ENCODE results near the gene PCYT1B.
A peak's percentile ranks its signal among the peaks of the same experiment; 100 is the strongest.
"Not testable (repeated sequence)": the region's sequence is repeated elsewhere in the genome, so short reads cannot be mapped to it uniquely, and the experiment has no call there.

PCYT1B gene

DNA sequence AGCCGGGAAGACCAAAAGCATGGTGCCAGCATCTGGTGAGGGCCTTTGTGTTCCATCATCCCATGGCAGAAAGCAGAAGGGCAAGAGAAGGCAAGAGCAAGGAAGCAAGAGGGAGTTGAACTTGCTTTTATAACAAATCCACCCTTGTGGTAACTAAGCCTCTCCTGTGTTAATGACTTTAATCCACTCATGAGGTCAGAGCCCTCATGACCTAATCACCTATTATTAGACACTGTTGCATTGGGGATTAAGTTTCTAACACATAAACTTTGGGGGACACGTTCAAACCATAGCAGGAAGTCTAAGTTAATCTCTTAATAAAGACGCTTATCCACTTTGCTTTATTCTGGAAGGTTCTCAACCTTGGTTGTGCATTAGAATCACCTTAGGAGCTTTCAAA lies 12.5 kb upstream of the PCYT1B start:
- Mint-ChIP-seq H3K9me3 (no peaks in the 10 kb centered on the region), H3K4me1 (ENCODE audit: low read depth) (no peaks in the 10 kb centered on the region), H3K27ac (no peak overlapping the region), H3K4me3 (no peak overlapping the region), H3K27me3 (ENCODE audit: low read depth) (peaks cover 5% of the 10 kb centered on the region), H3K36me3 (ENCODE audit: low read depth) (no peaks in the 10 kb centered on the region)
- DNase-seq (ENCODE audit: low spot score), result no peak

DNA sequence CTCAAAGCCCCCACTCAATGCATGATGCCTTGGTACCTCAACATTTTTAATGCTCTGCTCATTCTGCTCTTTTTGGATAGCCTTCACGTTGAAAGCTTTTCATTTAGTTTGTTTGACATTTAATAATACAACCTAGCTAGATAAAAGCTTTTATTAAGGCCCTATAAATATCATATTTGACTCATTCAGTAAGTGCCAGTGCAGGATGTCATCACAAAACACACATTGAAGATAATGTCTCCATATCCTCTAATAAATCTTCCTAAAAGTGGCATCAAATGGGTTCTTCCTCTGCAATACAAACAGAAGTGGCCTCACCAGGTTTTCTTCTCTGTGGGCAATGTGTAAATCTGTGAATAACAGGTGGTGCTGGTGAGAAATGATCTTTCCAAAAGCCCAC lies 12.0 kb upstream of the PCYT1B start:
- Mint-ChIP-seq H3K36me3 (ENCODE audit: low read depth) (no peaks in the 10 kb centered on the region), H3K4me1 (ENCODE audit: low read depth) (no peaks in the 10 kb centered on the region), H3K27ac (no peak overlapping the region), H3K4me3 (no peak overlapping the region), H3K27me3 (ENCODE audit: low read depth) (peaks cover 5% of the 10 kb centered on the region), H3K9me3 (no peaks in the 10 kb centered on the region)
- no peak for DNase-seq (ENCODE audit: low spot score)

DNA sequence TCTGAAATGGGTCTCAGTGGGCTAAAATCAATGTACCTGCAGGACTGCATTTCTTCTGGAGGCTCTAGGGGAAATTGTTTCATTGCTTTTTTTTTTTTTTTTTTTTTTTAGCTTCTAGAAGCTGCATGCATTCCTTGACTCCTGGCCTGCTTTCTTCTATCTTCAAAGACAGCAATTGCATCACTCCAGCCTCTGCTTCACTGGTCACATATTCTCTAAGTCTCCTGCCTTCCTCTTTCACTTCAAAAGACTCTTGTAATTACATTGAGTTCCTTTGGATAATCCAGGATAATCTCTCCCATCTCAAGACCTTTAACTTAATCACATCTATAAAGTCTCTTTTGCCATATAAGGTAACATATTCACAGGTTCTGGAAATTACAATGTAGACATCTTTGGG lies 11.3 kb upstream of the PCYT1B start:
- Mint-ChIP-seq H3K4me3 (no peak overlapping the region), H3K36me3 (ENCODE audit: low read depth) (no peaks in the 10 kb centered on the region), H3K9me3 (no peaks in the 10 kb centered on the region), H3K27me3 (ENCODE audit: low read depth) (peaks cover 5% of the 10 kb centered on the region), H3K27ac (no peak overlapping the region), H3K4me1 (ENCODE audit: low read depth) (no peaks in the 10 kb centered on the region)
- DNase-seq (ENCODE audit: low spot score), result no peak

DNA sequence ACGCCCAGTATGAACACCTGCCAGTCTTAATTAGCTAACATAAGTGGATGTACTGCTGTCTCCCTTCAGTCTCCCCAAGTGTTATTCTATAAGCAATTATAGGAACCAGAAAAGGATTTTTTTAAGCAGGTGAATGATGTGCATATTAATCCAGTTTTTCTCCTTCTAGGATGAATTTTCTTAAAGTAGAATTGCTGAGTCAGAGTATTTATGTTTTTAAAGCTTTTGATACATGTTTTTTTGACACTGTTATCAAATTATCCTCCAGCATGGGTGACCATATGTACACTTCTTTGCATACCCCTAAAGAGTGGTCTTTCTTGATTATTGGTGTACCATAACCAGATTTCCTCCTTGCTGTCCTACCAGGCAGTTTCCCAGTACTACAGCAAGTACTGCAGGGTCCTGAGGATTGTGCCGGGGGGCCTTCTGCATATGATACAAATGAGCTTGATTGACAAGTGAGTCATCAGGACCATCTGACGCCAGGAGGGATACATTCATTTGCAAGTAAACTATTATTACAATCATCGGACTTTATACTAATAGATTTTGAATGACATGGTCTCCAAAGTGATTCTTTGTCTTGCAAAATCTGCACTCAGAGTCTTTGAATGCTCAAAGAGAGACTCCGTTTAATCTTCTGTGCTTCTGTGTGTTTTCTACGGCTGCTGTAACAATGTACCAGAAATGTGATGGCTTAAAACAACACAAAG lies 10.7 kb upstream of the PCYT1B start:
- no peak overlapping the region for H3K27ac Mint-ChIP-seq
- no peak for DNase-seq (ENCODE audit: low spot score)
- peaks cover 5% of the 10 kb centered on the region for H3K27me3 Mint-ChIP-seq (ENCODE audit: low read depth)
- no peaks in the 10 kb centered on the region for H3K36me3 Mint-ChIP-seq (ENCODE audit: low read depth)
- no peaks in the 10 kb centered on the region for H3K9me3 Mint-ChIP-seq
- H3K4me3 Mint-ChIP-seq, result no peak overlapping the region
- no peaks in the 10 kb centered on the region for H3K4me1 Mint-ChIP-seq (ENCODE audit: low read depth)

DNA sequence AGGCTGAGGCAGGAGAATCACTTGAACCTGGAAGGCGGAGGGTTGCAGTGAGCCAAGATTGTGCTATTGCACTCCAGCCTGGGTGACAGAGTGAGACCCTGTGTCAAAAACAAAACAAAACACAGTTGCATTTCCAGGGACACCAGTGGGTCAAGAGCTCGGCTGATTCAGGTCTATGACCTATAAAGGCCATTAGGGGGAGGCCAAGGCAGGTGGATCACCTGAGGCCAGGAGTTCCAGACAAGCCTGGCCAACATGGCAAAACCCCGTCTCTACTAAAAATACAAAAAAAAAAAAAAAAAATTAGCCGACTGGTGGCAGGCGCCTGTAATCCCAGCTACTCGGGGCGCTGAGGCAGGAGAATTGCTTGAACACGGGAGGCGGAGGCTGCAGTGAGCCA lies 8.5 kb upstream of the PCYT1B start:
- H3K27ac Mint-ChIP-seq; H3K9me3 Mint-ChIP-seq; DNase-seq (ENCODE audit: low spot score); H3K36me3 Mint-ChIP-seq (ENCODE audit: low read depth); H3K4me1 Mint-ChIP-seq (ENCODE audit: low read depth); H3K4me3 Mint-ChIP-seq; H3K27me3 Mint-ChIP-seq (ENCODE audit: low read depth): not testable (repeated sequence)

DNA sequence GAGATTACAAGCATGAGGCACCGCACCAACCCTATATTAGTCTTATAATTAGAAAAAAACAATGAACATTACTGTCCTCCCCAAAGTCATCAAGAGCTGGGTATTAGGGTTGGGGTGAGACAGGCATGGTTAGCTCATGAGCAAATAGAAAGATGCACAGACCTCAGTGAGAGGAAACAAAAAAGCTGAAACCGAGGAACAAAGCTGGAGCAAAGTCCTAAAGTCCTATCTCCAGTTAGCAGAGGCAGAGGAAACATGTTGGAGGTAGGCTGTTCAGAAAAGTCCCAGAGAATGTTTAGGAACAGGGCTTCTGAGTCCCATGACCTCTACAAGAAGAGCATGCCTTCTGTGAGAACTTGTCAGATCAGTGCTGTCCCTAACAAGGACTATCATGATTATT lies 4.6 kb upstream of the PCYT1B start:
- H3K4me3 Mint-ChIP-seq, result no peak overlapping the region

DNA sequence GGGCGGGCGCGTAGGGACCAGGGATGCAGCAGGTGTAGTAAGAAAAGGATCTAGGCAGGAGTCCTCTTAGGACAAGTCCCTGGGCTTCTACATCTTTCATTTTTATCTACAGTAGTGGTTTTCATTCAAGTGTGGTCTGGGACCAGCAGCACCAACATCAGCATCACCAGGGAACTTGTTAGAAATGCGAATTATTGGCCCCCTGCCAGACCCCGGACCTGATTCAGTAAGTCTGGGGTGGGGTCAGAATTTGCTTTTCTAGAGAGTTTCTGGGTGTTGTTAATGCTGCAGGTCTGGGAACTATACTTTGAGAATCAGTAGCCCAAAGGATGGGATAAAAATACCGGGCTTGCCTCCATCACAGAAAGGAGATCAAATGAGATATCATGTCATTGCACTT lies 1.3 kb upstream of the PCYT1B start:
- H3K27ac Mint-ChIP-seq, result no peak overlapping the region
- H3K27me3 Mint-ChIP-seq (ENCODE audit: low read depth), result peaks cover 13% of the 10 kb centered on the region

More for the DNA sequence above, 4.6 kb upstream of the PCYT1B start:
- no peak overlapping the region for H3K27ac Mint-ChIP-seq
- no peak for DNase-seq (ENCODE audit: low spot score)
- peaks cover 9% of the 10 kb centered on the region for H3K4me1 Mint-ChIP-seq (ENCODE audit: low read depth)
- no peaks in the 10 kb centered on the region for H3K36me3 Mint-ChIP-seq (ENCODE audit: low read depth)
- peaks cover 5% of the 10 kb centered on the region for H3K27me3 Mint-ChIP-seq (ENCODE audit: low read depth)
- H3K9me3 Mint-ChIP-seq, result no peaks in the 10 kb centered on the region

DNA sequence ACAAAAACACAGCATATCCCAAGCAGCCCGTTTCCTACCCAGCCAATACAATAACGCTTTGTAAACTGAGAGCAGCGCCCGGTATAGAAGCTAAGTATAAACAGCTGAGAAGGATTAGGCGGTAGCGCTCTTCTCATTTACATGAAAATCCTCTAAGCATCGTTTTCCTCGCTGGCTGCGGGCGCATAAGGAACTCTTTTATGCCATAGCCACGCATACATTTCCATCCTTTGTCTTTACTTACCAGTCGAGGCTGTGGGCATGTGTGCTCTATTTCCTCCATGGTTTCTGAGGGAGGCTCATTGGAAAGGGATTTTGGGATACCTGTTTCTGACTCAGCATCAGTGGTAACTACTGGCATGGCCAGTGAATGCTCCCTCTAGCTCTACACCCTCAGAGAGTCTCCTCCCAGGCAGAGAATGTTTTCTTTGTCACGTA lies 383 bp downstream of the PCYT1B start:
- H3K4me3 Mint-ChIP-seq, result peak overlapping the region; percentile 71
- H3K9me3 Mint-ChIP-seq, result no peaks in the 10 kb centered on the region
- peaks cover 16% of the 10 kb centered on the region for H3K27me3 Mint-ChIP-seq (ENCODE audit: low read depth)
- no peak for DNase-seq (ENCODE audit: low spot score)
- no peak overlapping the region for H3K27ac Mint-ChIP-seq
- no peaks in the 10 kb centered on the region for H3K36me3 Mint-ChIP-seq (ENCODE audit: low read depth)
- peaks cover 17% of the 10 kb centered on the region for H3K4me1 Mint-ChIP-seq (ENCODE audit: low read depth)

More for the DNA sequence above, 1.3 kb upstream of the PCYT1B start:
- Mint-ChIP-seq H3K4me1 (ENCODE audit: low read depth) (peaks cover 17% of the 10 kb centered on the region), H3K4me3 (no peak overlapping the region), H3K9me3 (no peaks in the 10 kb centered on the region), H3K36me3 (ENCODE audit: low read depth) (no peaks in the 10 kb centered on the region)
- no peak for DNase-seq (ENCODE audit: low spot score)

DNA sequence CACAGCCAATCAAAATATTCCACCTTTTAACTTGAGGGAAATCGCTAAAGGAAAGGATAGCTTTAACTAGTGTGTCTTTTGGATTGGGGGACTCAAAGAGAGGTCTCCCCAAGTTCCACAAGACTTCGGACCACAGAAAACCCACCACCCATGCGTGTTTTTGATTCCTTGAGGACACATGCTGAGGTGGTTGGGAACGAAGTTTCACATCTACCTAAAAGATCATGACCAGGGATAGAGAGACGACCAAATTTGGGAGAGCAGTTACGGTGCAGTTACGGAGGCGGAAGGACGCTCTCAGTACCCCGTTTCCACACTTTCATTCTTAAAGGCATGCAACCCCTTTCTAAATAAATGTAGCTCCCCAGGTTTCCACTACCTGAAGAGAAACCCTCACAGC lies 1.1 kb downstream of the PCYT1B start:
- Mint-ChIP-seq H3K27ac (no peak overlapping the region), H3K27me3 (ENCODE audit: low read depth) (peaks cover 16% of the 10 kb centered on the region), H3K9me3 (no peaks in the 10 kb centered on the region), H3K36me3 (ENCODE audit: low read depth) (no peaks in the 10 kb centered on the region), H3K4me3 (peak overlapping the region; percentile 54), H3K4me1 (ENCODE audit: low read depth) (peaks cover 17% of the 10 kb centered on the region)
- no peak for DNase-seq (ENCODE audit: low spot score)

DNA sequence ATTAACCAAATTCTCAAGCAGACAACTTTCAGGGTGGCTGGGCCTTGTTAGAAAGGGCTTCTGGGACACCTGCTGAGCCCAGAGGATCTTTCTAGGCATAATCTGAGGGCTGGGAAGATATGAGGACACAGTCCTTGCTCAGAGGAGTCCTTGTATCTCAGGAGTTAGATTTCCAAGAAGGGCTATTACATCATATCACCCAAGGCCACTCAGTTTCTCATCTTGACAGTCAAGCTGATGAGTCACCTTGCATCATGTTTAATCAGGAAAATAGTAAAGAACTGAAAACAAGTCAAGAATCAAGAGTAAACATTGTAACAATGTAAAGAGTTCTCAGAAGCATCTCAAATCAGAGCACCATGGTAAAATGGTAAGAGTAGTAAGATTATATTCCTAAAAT lies 4.0 kb downstream of the PCYT1B start:
- Mint-ChIP-seq H3K27me3 (ENCODE audit: low read depth) (peaks cover 17% of the 10 kb centered on the region), H3K36me3 (ENCODE audit: low read depth) (no peaks in the 10 kb centered on the region), H3K27ac (no peak overlapping the region), H3K4me3 (no peak overlapping the region), H3K4me1 (ENCODE audit: low read depth) (peaks cover 17% of the 10 kb centered on the region), H3K9me3 (no peaks in the 10 kb centered on the region)
- no peak for DNase-seq (ENCODE audit: low spot score)

DNA sequence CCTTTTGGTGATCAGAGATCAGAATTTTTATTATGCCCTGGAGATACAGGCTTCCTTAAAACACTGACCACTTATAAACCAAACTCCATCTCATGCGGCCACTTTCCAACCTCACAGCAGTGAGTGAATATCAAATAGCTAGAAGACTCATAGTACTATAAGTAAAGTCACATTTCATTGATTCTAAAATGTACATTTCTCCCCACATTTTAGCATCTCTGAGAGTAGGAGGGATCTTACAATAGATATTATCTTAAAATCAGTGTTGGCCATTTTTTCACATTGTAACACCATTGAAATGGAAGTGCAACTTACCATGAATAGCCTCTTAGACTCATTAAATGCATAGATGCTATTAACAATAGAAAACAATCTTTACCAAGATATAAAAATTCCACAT lies 17.4 kb downstream of the PCYT1B start:
- peaks cover 5% of the 10 kb centered on the region for H3K27me3 Mint-ChIP-seq (ENCODE audit: low read depth)
- no peak for DNase-seq (ENCODE audit: low spot score)
- no peaks in the 10 kb centered on the region for H3K4me1 Mint-ChIP-seq (ENCODE audit: low read depth)
- H3K4me3 Mint-ChIP-seq, result no peak overlapping the region
- no peaks in the 10 kb centered on the region for H3K36me3 Mint-ChIP-seq (ENCODE audit: low read depth)
- no peaks in the 10 kb centered on the region for H3K9me3 Mint-ChIP-seq
- no peak overlapping the region for H3K27ac Mint-ChIP-seq

DNA sequence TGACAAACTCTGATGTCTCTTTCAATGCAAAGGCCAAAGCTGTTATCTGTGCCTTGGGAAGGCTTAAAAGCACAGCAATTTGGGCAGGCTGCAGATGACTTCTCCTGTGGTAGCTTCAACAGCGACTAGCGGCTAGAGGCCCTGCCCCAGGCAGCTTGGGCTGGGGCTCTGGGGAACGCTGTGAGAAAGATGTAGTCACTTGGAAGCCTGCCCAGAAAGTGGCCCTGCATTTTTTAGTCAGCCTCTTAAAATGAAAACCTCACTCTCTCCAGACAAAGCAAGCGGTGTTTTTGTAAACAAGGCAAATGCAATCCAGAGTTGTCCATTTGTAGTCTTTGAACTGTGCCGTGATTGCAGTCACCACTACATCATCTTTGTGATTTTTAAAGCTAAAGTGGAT lies 27.5 kb downstream of the PCYT1B start:
- DNase-seq (ENCODE audit: low spot score), result no peak
- no peaks in the 10 kb centered on the region for H3K9me3 Mint-ChIP-seq
- peaks cover 2% of the 10 kb centered on the region for H3K27me3 Mint-ChIP-seq (ENCODE audit: low read depth)
- no peak overlapping the region for H3K4me3 Mint-ChIP-seq
- H3K36me3 Mint-ChIP-seq (ENCODE audit: low read depth), result no peaks in the 10 kb centered on the region
- H3K27ac Mint-ChIP-seq, result no peak overlapping the region
- H3K4me1 Mint-ChIP-seq (ENCODE audit: low read depth), result no peaks in the 10 kb centered on the region

DNA sequence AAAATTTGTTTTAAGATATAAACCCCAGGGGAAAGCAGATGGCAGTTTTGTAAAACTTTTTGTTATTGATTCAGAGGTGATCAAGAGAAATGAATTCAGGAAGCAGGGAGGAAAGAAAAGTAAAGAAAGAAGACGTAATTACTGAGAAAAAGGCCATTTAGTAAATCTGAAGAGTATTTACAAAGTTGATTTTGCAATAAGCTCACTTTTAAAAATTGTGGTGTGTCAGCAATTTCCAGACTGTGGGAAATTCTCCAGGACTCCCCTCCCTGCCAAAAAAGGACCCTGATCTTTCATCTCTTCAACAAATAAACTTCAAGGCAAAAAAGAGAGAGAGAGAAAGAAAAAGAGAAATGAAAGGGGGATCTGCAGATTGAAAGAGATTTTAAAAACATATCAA lies 36.6 kb downstream of the PCYT1B start:
- DNase-seq (ENCODE audit: low spot score), result no peak
- Mint-ChIP-seq H3K27me3 (ENCODE audit: low read depth) (no peaks in the 10 kb centered on the region), H3K4me1 (ENCODE audit: low read depth) (no peaks in the 10 kb centered on the region), H3K36me3 (ENCODE audit: low read depth) (no peaks in the 10 kb centered on the region), H3K9me3 (no peaks in the 10 kb centered on the region), H3K27ac (no peak overlapping the region), H3K4me3 (no peak overlapping the region)

DNA sequence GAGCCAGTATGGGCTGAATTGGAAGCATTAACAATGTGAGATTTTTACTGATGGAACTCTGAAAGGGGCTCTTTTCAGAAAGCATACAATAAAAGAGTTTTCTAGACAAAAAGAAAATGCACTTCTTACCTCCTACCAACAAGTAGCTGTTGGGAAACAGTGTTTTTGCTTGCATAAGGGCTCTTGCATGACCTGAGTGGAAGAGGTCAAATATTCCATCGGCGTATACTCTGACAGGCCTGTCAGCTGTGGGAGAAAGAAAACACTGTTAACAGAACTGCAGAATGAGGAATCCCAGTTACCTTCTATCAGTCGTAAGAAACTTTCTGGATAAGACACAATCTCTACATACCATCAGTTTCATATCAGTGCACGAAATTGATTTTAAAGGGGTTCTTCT lies 39.5 kb downstream of the PCYT1B start:
- Mint-ChIP-seq H3K4me1 (ENCODE audit: low read depth) (no peaks in the 10 kb centered on the region), H3K36me3 (ENCODE audit: low read depth) (no peaks in the 10 kb centered on the region), H3K9me3 (no peaks in the 10 kb centered on the region), H3K27ac (no peak overlapping the region), H3K4me3 (no peak overlapping the region), H3K27me3 (ENCODE audit: low read depth) (no peaks in the 10 kb centered on the region)
- DNase-seq (ENCODE audit: low spot score), result no peak

DNA sequence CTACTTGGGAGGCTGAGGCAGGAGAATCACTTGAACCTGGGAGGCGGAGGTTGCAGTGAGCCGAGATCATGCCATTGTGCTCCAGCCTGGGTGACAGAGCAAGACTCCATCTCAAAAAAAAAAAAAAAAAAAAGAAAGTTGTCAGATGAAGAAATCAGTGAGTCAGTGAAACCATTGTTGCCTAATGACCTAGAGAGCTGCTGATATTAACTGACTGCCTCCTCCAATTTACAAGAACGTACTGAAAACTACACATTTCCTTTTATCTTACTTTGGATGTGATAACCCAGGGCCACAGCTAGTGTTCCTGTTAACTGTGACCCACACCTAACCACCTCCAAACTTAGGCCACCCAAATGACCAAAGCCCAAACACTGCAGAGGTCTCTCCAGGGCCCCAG lies 41.2 kb downstream of the PCYT1B start:
- not testable (repeated sequence) for H3K27ac Mint-ChIP-seq; H3K27me3 Mint-ChIP-seq (ENCODE audit: low read depth); H3K9me3 Mint-ChIP-seq; H3K36me3 Mint-ChIP-seq (ENCODE audit: low read depth); DNase-seq (ENCODE audit: low spot score); H3K4me1 Mint-ChIP-seq (ENCODE audit: low read depth); H3K4me3 Mint-ChIP-seq
